ENCODE data around the gene SMAD4. TPM values are rescaled to one million over a fixed set of nuclear protein-coding genes. Genes with fewer than 3 reads are reported as not detected.

SMAD4 gene
- total and polyA plus RNA-seq, 2 of the 13 experiments (the other 11 are each of a cell fraction or from before 2014, with no cell fraction given) = 70.2 to 72.0 TPM

GRCh38 chr18:51072586-51073313, 42.7 kb downstream of the SMAD4 start:
- Histone ChIP-seq H4K20me1 (ENCODE audit: insufficient read depth, low read length) (no peaks in the 10 kb centered on the region), H3K4me2 (ENCODE audit: low read depth, low read length) (no peak overlapping the region), H3K79me2 (ENCODE audit: insufficient read depth, low read length) (peaks cover 3% of the 10 kb centered on the region), H3K27me3 (ENCODE audit: control insufficient read depth in 1 of 2, insufficient read depth in 2 of 2, low read length in 2 of 2) (no peaks in the 10 kb centered on the region), H3K27ac (ENCODE audit: extremely low read length, insufficient read depth, low read length) (no peak overlapping the region), H3K4me1 (ENCODE audit: insufficient read depth, low read length) (no peaks in the 10 kb centered on the region), H3K4me3 (replicated peaks in 1 of 3; ENCODE audit: insufficient read depth in 1 of 3, low read depth in 2 of 3, low read length in 3 of 3) (no peak overlapping the region), H3K9ac (ENCODE audit: insufficient read depth, low read depth, low read length) (no peak overlapping the region), H2AFZ (ENCODE audit: low read length) (no peak overlapping the region), H3K36me3 (replicated peaks in 1 of 2; ENCODE audit: control insufficient read depth in 1 of 2, insufficient read depth in 2 of 2, low read length in 2 of 2) (peaks cover 8 to 60% of the 10 kb centered on the region in 2 experiments), H3K9me3 (ENCODE audit: low read length) (no peaks in the 10 kb centered on the region)
- intact Hi-C loops (cut with micrococcal nuclease; ENCODE audit: unreplicated experiment) (no loop called here), in situ Hi-C loops (cut with HindIII; ENCODE audit: extremely low pct_ligation_motif_present, low pct_unique_long_range_greater_than_20kb) (no loop called here)
- ChIA-PET POLR2A (interaction anchor here (1.0 kb wide), 1 partner anchor 45 kb away, joined by 3 read pairs; no protein-coding TSS in a partner anchor), CTCF (ENCODE audit: low intra/inter-chr PET ratio, low total read pairs) (no interaction called here)
- DNase-seq (ENCODE audit: low spot score) = no peak
- TF ChIP-seq ZNF777 (CRISPR knock-in tag; IDR thresholded peaks at IDR 0.05) = no peak
- FAIRE-seq = no peak
- ATAC-seq = no peak
- BruUV-seq (replicated peaks) = no TSS peak
- WGBS (ENCODE audit: low lambda C conversion rate) = 98% methylated on average over 6 of the region's 6 CpGs

GRCh38 chr18:51074605-51075004, 44.6 kb downstream of the SMAD4 start:
- ChIA-PET CTCF (ENCODE audit: low intra/inter-chr PET ratio, low total read pairs) (no interaction called here), POLR2A (no interaction called here)
- Histone ChIP-seq H3K9me3 (ENCODE audit: low read length) (no peaks in the 10 kb centered on the region), H2AFZ (ENCODE audit: low read length) (no peak overlapping the region), H3K4me2 (ENCODE audit: low read depth, low read length) (no peak overlapping the region), H3K36me3 (replicated peaks in 1 of 2; ENCODE audit: control insufficient read depth in 1 of 2, insufficient read depth in 2 of 2, low read length in 2 of 2) (peaks cover 10 to 61% of the 10 kb centered on the region in 2 experiments), H3K9ac (ENCODE audit: insufficient read depth, low read depth, low read length) (no peak overlapping the region), H3K27ac (ENCODE audit: extremely low read length, insufficient read depth, low read length) (no peak overlapping the region), H3K79me2 (ENCODE audit: insufficient read depth, low read length) (peaks cover 3% of the 10 kb centered on the region), H3K27me3 (ENCODE audit: control insufficient read depth in 1 of 2, insufficient read depth in 2 of 2, low read length in 2 of 2) (no peaks in the 10 kb centered on the region), H3K4me1 (ENCODE audit: insufficient read depth, low read length) (no peaks in the 10 kb centered on the region), H4K20me1 (ENCODE audit: insufficient read depth, low read length) (no peaks in the 10 kb centered on the region), H3K4me3 (replicated peaks in 1 of 3; ENCODE audit: insufficient read depth in 1 of 3, low read depth in 2 of 3, low read length in 3 of 3) (no peak overlapping the region)
- no TSS peak for BruUV-seq (replicated peaks)
- no peak for TF ChIP-seq RFXAP (CRISPR knock-in tag; IDR thresholded peaks at IDR 0.05; ENCODE audit: borderline replicate concordance)
- no peak for TF ChIP-seq PAWR (CRISPR knock-in tag; IDR thresholded peaks at IDR 0.05; ENCODE audit: borderline replicate concordance)
- TF ChIP-seq SAFB2 (CRISPR knock-in tag; IDR thresholded peaks at IDR 0.05; ENCODE audit: borderline replicate concordance, low read depth) = no peak
- no peak for TF ChIP-seq ZFP82 (CRISPR knock-in tag; IDR thresholded peaks at IDR 0.05; ENCODE audit: borderline replicate concordance)
- TF ChIP-seq UBTF (CRISPR knock-in tag; IDR thresholded peaks at IDR 0.05) = no peak
- no peak for TF ChIP-seq SMAD1 (CRISPR knock-in tag; IDR thresholded peaks at IDR 0.05; ENCODE audit: borderline replicate concordance, low read depth)
- no peak for TF ChIP-seq ZNF616 (CRISPR knock-in tag; IDR thresholded peaks at IDR 0.05; ENCODE audit: low read depth)
- no peak for TF ChIP-seq EED (CRISPR knock-in tag; IDR thresholded peaks at IDR 0.05)
- TF ChIP-seq ZBTB25 (CRISPR knock-in tag; IDR thresholded peaks at IDR 0.05) = no peak
- no peak for TF ChIP-seq XBP1 (CRISPR knock-in tag; IDR thresholded peaks at IDR 0.05)
- no peak for TF ChIP-seq FIP1L1 (IDR thresholded peaks at IDR 0.05; ENCODE audit: borderline replicate concordance, insufficient read depth, low read depth, low read length)
- TF ChIP-seq SATB2 (CRISPR knock-in tag; IDR thresholded peaks at IDR 0.05) = no peak
- FAIRE-seq (no peak), DNase-seq (ENCODE audit: low spot score) (no peak), ATAC-seq (no peak)
- intact Hi-C loops (cut with micrococcal nuclease; ENCODE audit: unreplicated experiment) = no loop called here
- 85% methylated on average over 1 of the region's 1 CpG for WGBS (ENCODE audit: low lambda C conversion rate)
- in situ Hi-C loops (cut with HindIII; ENCODE audit: extremely low pct_ligation_motif_present, low pct_unique_long_range_greater_than_20kb) = no loop called here
